GM19395 (cell line): ENCODE results near the gene FAM107B.
"Not testable (repeated sequence)": the region's sequence is repeated elsewhere in the genome, so short reads cannot be mapped to it uniquely, and the experiment has no call there.

Experiments used
- ATAC-seq: cut with Tn5 transposase; IDR thresholded peaks from one replicate; pipeline ENCODE4 v1.9.1; 2021; ENCODE audit warnings: mild to moderate bottlenecking, moderate library complexity; ENCODE audit not compliant: unreplicated experiment

FAM107B gene

DNA sequence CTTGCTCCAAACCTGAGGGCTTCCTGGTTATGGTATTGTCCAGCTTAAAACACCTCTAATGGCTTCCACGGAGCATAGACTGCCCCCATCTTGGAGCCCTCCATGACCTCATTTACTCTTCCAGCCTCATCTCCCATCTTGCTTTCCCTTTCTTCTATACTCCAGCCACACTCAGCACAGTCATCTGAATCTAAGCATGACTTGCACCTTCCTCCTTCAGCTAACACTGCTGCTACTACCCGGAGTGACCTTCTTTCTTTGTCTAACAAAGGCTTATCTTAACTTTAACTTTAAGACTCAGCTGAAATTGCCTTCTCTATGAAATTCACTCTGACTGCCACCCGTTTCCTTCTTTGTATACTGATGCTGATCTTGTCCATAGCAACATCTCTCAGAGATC is 135.1 kb downstream of the FAM107B start:
- ATAC-seq = no peak

DNA sequence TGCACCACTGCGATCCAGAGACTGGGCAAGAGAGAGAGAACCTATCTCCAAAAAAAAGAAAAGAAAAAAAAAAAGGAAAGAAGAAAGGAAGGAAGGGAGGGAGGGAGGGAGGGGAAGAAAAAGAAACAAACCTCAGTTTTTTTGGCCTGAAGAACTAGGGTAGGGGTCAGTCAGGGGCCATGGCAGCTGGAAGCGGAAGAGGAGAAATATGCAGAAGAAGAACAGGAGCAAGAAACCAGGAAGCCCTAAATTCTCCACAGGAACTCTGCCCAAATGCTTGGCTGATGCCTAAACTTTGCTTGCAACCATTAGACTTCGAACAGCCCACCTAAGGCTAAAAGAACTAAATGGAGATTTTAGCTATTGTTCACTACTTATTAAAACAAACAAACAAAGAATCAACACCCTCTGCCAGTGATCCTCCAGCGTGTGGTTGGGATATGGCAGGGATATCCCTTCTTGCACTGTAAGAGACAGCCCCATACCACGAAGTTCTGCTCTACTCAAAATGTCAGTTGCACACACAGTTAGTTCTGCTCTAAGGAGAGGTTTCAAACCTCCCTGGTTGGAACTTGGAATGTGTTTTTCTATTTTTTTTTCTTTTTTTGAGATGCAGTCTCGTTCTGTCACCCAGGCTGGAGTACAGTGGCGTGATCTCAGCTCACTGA is 139.5 kb downstream of the FAM107B start:
- ATAC-seq = no peak

DNA sequence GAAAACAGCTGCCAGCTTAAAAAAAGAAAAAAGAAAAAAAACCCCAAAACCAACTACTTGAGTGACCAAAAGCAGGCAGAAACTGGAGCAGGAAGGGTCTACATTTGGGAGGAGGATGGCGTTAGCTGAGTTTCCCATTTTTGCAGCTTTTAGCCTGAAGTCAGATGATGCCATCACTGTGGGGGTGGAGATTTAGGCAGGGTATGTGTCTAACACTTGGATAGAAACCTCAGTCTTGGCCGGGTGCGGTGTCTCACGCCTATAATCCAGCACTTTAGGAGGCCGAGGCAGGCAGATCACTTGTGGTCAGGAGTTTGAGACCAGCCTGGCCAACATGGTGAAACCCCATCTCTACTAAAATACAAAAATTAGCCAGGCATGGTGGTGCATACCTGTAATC is 140.1 kb downstream of the FAM107B start:
- ATAC-seq = not testable (repeated sequence)

DNA sequence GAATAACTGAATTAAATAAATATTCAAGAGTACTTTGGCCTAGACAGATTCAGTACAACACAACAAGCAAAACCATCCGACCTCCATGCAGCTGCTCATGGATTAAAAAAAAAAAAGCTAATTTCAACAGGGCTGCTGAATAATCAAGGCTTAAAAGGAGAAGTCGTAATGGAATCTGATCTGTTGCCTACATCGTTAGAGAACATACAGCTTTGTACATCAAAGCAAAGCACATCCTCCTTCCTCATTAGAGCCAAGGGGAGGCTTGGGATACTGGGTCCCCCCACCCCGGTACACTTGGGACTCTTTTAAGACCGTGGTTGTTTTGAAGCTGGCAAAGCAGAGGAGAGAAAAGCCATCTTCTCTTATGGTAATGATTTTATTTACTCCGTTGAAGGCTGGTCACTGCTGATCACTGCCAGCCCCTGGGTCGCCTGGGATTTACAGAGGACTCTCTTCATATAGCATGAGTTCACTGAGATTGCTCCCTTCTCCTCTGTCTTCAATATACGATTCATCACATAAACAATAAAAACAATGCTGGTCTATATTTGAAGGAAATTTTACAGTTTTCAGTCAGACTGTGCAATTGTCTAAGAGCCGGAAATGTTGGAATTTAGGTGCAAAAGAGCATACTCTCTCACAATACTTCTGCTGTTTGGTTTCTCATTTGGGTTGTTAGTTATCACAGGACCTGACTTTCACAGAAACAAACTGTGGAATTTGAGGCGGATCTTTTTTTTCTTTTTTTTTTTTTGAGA is 148.8 kb downstream of the FAM107B start:
- no peak for ATAC-seq

DNA sequence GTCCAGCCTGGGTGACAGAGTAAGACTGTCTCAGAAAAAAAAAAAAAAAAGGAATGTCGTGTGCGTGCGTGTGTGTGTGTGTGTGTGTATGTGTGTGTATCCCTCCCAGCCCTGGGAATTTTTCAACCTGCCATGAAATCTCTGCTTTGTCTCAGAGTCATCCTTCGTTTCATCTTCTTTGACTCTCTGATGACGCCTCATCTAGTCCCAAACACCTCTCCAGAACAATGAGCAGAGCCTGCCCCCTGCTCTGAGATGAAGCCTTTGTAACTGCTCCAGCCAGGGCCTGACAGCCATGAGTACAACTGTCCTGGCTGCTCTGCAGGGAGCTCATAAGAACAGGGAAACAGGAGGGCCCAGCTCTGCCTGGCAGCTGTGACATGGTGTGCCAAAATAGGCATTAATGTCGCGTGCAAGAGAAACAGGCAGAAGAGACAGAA is 149.5 kb downstream of the FAM107B start:
- no peak for ATAC-seq

DNA sequence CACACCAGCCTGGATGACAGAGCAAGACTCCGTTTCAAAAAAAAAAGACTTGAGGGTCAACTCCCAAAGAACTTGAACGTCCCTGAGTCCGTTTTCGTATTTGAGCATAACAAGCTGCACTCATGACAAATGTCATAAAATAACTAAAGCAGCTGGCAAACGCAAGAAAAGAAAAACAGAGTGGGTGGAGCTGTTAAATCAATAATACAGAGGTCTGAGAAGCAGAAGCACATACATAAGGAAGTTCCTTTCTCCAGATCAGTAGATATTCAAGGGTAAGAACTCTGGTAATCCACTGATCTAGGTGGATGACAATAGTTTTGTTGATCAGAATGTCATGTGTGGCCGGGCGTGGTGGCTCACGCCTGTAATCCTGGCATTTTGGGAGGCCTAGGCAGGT is 150.1 kb downstream of the FAM107B start:
- ATAC-seq = no peak

DNA sequence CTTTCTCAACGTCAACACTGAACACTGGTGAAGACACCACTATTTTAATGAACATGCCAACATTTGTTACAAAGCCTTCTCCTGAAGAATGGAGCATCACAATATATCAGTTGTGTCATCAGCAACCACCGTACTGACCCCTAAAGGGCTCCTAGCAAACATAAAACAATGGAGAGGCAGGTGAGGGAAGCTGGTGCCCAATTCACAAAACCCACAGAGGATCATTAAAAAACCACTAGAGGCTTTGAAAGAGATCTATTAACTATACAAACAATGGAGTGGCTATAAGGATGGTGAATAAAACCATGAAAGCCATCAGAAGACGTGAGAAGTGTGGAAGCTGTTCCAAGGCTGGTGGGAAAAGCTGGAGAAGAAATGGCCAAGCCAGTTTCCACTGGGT is 150.8 kb downstream of the FAM107B start:
- no peak for ATAC-seq

DNA sequence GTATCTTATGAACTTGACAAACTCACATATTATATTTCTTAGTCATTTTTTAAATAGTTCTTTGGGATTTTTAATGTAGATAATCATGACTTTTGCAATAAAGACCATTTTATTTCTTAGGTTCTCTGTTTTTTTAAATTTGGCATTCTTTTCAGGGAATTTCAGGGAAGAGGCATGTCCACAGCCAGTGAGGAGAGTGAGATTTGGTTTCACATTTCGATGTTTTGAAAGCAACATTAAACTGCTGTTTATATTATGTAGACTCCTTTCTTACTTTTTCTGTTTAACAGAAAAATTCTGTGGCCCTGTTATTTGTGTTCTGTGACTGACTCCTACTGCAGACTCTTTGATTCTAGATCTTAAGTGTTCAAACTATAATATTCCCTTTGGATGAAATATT is 153.7 kb downstream of the FAM107B start:
- no peak for ATAC-seq

DNA sequence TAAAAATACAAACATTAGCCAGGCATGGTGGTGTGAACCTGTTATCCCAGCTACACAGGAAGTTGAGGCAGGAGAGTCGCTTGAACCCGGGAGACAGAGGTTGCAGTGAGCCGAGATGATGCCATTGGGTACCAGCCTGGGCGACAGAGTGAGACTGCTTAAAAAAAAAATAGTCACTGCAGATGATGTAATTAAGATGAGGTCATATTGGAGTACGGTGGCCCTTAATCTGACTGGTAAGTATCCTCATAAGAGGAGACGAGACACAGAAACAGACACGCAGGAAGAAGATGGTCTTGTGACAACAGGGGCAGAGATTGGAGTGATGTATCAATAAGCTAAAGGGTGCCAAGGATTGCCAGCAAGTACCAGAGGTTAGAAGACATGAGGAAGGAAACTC is 156.0 kb downstream of the FAM107B start:
- ATAC-seq = no peak

DNA sequence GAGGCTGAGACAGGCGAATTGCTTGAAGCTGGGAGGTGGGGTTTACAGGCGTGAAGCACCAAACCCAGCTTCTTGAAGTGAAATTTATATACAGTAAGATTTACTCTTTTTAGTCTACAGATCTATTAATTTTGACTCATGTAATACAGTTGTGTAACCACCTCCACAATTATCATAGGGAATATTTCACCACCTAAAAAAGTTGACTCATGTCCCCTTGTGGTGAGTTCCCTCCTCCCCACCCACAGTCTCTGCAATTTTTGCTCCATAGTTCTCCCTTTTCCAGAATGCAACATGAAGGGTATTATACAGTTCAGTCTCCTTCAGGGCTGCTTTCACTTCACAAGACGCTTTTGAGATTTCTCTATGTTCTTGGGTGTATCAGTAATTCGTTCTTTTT is 156.8 kb downstream of the FAM107B start:
- no peak for ATAC-seq

DNA sequence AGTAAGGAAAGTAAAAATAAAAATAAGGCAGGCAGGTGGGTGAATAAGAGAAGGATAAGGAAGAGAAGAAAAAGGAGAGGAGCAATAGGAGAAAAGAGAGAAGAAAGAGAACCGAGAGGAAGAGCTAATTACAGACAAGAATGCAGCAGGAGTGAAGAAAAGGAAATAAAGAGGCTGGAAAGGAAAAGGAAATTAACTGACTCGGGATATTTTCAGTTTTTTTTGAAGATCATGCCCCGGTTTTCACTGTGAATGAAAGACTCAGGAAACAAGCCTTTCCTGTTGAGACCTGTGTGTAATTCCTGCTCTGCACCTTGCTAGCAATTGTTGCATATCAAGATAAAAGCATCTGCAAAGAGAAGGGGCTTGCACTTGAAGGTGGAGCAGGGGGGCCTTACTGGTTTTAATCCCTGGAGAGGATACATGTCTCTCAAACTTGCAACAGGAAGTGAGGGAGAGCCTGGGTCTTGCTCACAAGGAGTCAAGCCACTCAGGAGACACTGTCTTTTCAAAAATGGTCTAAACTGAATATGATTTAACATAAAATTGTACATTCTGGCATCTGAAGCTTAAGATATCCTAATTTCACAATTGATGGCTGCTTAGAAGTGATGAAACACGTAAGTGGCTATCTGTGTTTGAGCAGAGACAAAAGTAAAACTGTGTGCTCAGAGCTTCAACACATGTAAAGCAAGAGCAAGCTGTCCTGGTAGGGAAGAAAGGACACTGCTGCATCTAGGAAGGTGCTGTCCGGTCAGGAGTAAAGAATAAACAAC is 157.6 kb downstream of the FAM107B start:
- no peak for ATAC-seq

DNA sequence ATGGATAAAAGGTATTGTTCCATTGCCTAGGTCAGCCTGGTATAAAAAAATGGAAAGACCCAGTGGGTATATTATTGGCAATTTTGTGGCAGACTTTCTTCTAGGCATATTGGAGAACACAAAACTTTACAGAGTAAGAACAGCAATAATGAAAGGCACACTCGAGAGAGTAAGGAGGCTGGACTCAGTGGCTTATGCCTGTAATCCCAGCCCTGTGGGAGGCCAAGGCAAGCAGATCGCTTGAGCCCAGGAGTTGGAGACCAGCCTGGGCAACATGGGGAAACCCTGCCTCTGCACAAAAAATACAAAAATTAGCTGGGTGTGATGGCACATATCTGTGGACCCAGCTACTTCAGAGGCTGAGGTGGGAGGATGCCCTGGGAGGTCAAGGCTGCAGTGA is 158.2 kb downstream of the FAM107B start:
- no peak for ATAC-seq

DNA sequence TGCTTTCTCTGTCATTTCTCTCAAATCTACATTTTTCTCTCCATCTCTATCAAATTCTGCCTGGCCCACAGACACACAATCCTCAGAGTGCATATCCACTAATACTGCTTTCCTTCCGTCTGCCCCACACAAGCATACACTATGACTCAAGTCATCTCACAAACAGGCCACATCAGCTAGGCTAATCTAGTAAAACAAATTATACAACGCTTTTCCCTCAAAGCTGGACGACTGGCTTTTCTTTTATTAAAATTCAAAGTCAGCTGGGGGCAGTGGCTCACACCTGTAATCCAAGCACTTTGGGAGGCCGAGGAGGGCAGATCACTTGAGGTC is 161.1 kb downstream of the FAM107B start:
- ATAC-seq = no peak

DNA sequence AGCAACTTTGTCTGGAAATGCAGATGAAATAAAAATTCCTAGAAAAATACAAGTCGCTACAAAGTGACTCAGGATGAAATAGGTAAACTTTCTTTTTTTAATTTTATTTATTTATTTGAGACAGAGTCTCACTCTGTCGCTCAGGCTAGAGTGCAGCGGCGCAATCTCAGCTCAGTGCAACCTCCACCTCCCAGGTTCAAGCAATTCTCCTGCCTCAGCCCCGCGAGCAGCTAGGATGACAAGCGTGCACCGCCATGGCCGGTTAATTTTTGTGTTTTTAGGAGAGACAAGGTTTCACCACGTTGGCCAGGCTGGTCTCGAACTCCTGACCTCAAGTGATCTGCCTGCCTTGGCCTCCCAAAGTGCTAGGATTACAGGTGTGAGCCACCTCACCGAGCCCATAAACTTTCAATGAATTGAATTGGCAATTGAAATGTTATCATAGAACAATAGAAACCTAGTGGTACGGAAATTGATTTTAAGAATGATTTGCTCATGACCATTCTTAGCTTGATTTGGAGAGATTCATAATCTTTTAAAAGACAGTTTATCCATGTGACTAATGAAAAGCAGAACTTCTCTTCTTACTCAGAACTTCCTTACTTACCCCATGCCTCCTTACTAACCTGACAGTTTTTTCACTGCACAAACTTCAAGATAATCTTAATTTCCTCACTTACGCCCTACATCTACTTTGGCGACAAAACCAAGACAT is 161.7 kb downstream of the FAM107B start:
- ATAC-seq = no peak

DNA sequence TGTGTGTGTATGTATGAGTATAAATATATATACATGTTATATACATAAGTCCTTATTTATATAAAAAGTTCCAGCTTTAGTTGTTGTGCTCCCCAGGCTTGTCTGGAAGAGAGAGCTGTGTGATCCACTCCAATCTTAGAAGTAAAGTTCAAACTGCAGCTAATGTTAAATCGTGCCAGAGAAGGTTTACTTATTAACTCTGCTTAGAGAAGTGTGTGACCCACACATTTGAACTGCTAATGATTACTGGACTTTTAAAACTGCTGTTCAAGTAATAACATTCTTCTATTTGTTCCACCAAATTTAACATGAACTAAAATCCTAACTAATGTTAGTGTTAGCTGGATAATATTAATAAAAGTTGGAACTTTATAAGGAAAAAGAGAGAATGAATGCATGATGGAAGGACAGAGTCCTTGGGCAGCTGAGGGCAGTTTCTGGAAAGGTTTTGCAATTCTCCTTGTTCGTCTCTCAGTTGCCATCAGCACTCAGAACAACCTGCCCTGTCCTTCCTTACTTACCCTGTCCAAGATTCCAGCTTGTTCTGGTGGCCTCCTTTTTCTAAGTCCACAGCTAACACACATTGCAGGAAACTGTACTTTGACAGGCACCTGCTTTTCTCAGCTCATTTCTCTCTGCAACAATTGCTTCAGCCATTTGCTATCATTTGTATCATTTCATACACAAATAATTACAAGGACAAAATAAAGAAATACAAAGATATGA is 162.6 kb downstream of the FAM107B start:
- ATAC-seq = peak; percentile 48

DNA sequence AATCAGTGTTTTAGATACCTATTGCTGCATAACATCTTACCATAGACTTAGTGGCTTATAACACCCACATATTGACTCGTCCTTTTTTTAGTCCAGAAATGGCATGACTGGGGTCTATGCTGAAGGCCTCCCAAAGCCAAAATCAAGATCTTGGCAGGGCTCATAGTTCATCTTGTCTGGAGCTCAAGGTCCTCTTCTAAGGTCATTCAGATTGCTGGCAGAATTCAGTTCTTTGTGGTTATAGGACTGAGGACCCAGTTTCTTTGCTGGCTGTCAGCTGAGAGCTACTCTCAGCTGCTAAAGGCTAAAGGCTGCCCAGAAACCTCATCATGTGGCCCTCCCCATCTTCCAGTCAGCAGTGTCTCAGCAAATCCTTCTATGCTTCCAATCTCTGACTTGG is 165.5 kb downstream of the FAM107B start:
- no peak for ATAC-seq

DNA sequence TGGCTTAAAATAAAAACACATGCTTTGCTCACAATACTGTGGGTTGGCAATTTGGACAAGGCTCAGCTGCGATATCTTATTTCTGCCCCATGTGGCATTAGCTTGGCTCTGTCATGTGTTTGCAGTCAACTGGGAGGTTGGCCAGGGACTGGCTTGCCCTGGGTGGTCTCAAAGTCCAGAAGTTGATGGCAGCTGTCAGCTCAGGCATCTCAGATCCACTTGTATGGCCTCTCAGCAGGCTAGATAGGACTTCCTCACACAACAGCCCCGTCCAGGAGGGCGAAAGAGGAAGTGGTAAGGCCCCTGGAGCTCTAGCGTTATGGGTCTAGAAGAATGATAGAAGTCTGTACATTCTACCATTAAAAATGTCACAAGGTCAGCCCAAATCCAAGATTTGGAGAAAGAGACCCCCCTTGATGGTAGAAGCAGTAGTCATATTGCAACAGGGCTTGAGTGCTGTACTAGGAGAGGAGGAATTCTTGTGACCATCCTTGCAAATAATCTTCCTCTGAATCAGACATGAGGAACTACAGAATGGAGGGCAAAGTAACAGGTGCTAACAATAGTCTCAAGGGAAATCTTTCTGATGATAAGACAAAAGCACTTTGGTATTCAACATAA is 166.2 kb downstream of the FAM107B start:
- ATAC-seq = peak; percentile 46

DNA sequence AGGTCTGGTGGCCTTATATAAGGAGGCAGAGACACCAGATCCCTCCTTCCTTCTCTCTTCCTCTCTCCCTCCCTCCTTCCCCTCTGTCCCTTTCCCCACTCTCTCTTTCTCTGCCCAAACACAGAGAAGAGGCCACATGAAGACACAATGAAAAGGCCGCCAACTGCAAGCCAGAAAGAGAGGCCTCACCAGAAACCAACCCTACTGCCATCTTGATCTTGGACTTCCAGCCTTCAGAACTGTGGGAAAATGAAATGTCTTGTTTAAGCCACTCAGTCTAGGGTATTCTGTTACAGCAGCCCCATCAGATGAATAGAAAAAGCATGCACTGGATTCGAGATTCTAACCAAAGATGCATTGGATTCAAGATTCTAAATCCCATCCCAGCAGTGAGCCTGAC is 168.1 kb downstream of the FAM107B start:
- no peak for ATAC-seq

DNA sequence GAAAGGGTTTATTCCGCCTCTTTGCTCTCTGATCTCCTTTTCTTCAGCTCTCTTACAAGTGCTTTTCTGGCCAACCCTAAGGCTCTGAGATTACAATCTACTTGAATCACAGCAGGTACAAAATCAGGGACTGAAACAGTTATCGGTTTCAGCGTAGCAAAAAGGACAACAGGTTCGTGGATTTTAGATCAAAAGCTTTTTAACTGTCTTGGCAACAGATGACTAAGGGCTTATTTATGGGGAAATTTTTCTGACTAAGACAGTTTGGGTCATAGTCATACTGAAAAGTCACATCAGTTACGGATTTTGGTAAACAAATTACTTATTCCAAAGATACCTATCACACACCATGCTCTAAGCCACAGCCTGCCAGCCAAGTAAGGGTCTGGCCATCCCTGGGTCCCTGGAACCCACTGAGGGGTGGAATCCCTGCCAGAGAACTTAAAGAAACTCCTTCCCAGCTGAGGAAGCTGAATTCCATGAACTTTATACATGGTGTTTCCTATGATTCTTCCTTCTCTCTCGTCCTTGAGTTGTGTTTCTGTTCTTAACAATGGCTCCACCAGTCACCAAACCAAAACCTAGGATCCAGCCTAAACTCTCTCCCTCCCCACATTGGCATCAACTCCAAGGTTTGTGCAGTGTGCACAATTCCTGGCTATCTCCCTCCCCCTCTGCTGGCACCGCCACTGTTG is 169.3 kb downstream of the FAM107B start:
- ATAC-seq = peak; percentile 63
